MM.1S (cell line): Measurements from ENCODE around the gene BATF3.
"Not testable (repeated sequence)": the region's sequence is repeated elsewhere in the genome, so short reads cannot be mapped to it uniquely, and the experiment has no call there.

Experiments
- DNase-seq: peaks from one replicate; pipeline ENCODE4 v3.0.0-alpha.2; 2015
- H2AFZ ChIP-seq: fragments of 300-600 bp; sonication (generic); 2 replicates; pipeline ENCODE4 v1.6.0; 2016; ENCODE audit warnings: antibody characterized with exemption, low read length
- H3F3A ChIP-seq: fragments of 300-600 bp; sonication (generic); 2 replicates; pipeline ENCODE4 v1.6.1; 2016; ENCODE audit warnings: mild to moderate bottlenecking, antibody characterized with exemption, low read length, moderate library complexity, mixed read lengths; ENCODE audit not compliant: insufficient read depth
- H3K27ac ChIP-seq: fragments of 300-600 bp; sonication (generic); 2 replicates; pipeline ENCODE4 v1.5.1; 2016; ENCODE audit warnings: mild to moderate bottlenecking, low read length
- H3K27me3 ChIP-seq: fragments of 300-600 bp; sonication (generic); replicated peaks from 2 replicates; pipeline ENCODE4 v1.6.0; 2016; ENCODE audit warnings: low read length; ENCODE audit not compliant: insufficient read depth
- H3K36me3 ChIP-seq: fragments of 300-600 bp; sonication (generic); replicated peaks from 2 replicates; pipeline ENCODE4 v1.6.1; 2016; ENCODE audit warnings: mild to moderate bottlenecking, low read length, mixed read lengths; ENCODE audit not compliant: insufficient read depth
- H3K4me1 ChIP-seq: fragments of 300-600 bp; sonication (generic); 2 replicates; pipeline ENCODE4 v1.6.1; 2016; ENCODE audit warnings: low read length, mixed read lengths
- H3K4me2 ChIP-seq: fragments of 300-600 bp; sonication (generic); 2 replicates; pipeline ENCODE4 v1.6.0; 2016; ENCODE audit warnings: low read depth, low read length
- H3K4me3 ChIP-seq: fragments of 300-600 bp; sonication (generic); 2 replicates; pipeline ENCODE4 v1.5.1; 2016; ENCODE audit warnings: low read length, mixed read lengths
- H3K79me2 ChIP-seq: fragments of 300-600 bp; sonication (generic); 2 replicates; pipeline ENCODE4 v1.6.1; 2016; ENCODE audit warnings: mixed run types, low read length, mixed read lengths
- H3K9ac ChIP-seq: fragments of 300-600 bp; sonication (generic); 2 replicates; pipeline ENCODE4 v1.6.1; 2016; ENCODE audit warnings: low read length, mixed read lengths
- H3K9me2 ChIP-seq: fragments of 300-600 bp; sonication (generic); replicated peaks from 2 replicates; pipeline ENCODE4 v1.6.1; 2016; ENCODE audit warnings: mild to moderate bottlenecking, low read length, mixed read lengths; ENCODE audit not compliant: insufficient read depth
- H3K9me3 ChIP-seq: fragments of 300-600 bp; sonication (generic); replicated peaks from 2 replicates; pipeline ENCODE4 v1.6.1; 2016; ENCODE audit warnings: mild to moderate bottlenecking, low read length, mixed read lengths; ENCODE audit not compliant: insufficient read depth
- H4K20me1 ChIP-seq: fragments of 300-600 bp; sonication (generic); 2 replicates; pipeline ENCODE4 v1.6.1; 2016; ENCODE audit warnings: mild to moderate bottlenecking, low read length, moderate library complexity, mixed read lengths; ENCODE audit not compliant: insufficient read depth
- CTCF ChIP-seq: fragments of 300-600 bp; sonication (generic); IDR thresholded peaks from 2 replicates; pipeline ENCODE4 v1.5.1; 2016; ENCODE audit warnings: antibody characterized with exemption, low read length, mixed read lengths
- EZH2 ChIP-seq: fragments of 300-600 bp; sonication (generic); optimal IDR thresholded peaks from 2 replicates; pipeline ENCODE3; 2017; ENCODE audit warnings: low read depth, mild to moderate bottlenecking, antibody characterized with exemption, low read length, mixed read lengths
- EZH2phosphoT487 ChIP-seq: fragments of 300-600 bp; sonication (generic); IDR thresholded peaks from 2 replicates; pipeline ENCODE4 v1.6.1; 2018; ENCODE audit warnings: antibody characterized with exemption, low read length

Gene BATF3

GRCh38 chr1:212644866-212645545, 54.6 kb downstream of the BATF3 start:
- H3K4me2 ChIP-seq: no peak overlapping the region
- no peak for DNase-seq
- H3K27me3 ChIP-seq: no peaks in the 10 kb centered on the region
- no peak overlapping the region for H3K27ac ChIP-seq
- no peaks in the 10 kb centered on the region for H3K9me2 ChIP-seq
- H3K4me3 ChIP-seq: no peak overlapping the region
- no peaks in the 10 kb centered on the region for H3F3A ChIP-seq
- H4K20me1 ChIP-seq: no peaks in the 10 kb centered on the region
- no peaks in the 10 kb centered on the region for H3K4me1 ChIP-seq
- H3K9me3 ChIP-seq: no peaks in the 10 kb centered on the region
- H3K9ac ChIP-seq: no peak overlapping the region
- TF ChIP-seq EZH2phosphoT487 (no peak), EZH2 (no peak)
- no peak overlapping the region for H2AFZ ChIP-seq
- H3K36me3 ChIP-seq: no peaks in the 10 kb centered on the region
- H3K79me2 ChIP-seq: no peaks in the 10 kb centered on the region

- Histone ChIP-seq H3K9me2 (no peaks in the 10 kb centered on the region), H3K79me2 (no peaks in the 10 kb centered on the region), H3K9me3 (no peaks in the 10 kb centered on the region), H3K36me3 (no peaks in the 10 kb centered on the region), H4K20me1 (no peaks in the 10 kb centered on the region), H3K4me3 (no peak overlapping the region), H3K4me2 (no peak overlapping the region), H3F3A (no peaks in the 10 kb centered on the region), H3K4me1 (no peaks in the 10 kb centered on the region), H3K27ac (no peak overlapping the region), H3K9ac (no peak overlapping the region), H2AFZ (no peak overlapping the region), H3K27me3 (no peaks in the 10 kb centered on the region)
- DNase-seq: no peak
- no peak for TF ChIP-seq EZH2
- TF ChIP-seq CTCF: no peak
- TF ChIP-seq EZH2phosphoT487: no peak
Measured at GRCh38 chr1:212643877-212644276, 55.8 kb downstream of the BATF3 start.

GRCh38 chr1:212641956-212642355, 57.7 kb downstream of the BATF3 start:
- peaks cover 2% of the 10 kb centered on the region for H3F3A ChIP-seq
- H3K27ac ChIP-seq: no peak overlapping the region
- no peaks in the 10 kb centered on the region for H3K9me2 ChIP-seq
- no peaks in the 10 kb centered on the region for H3K79me2 ChIP-seq
- H3K4me1 ChIP-seq: peaks cover 5% of the 10 kb centered on the region
- H3K36me3 ChIP-seq: no peaks in the 10 kb centered on the region
- no peak overlapping the region for H3K9ac ChIP-seq
- TF ChIP-seq CTCF (no peak), EZH2phosphoT487 (no peak), EZH2 (no peak)
- no peaks in the 10 kb centered on the region for H4K20me1 ChIP-seq
- no peaks in the 10 kb centered on the region for H3K27me3 ChIP-seq
- H3K4me2 ChIP-seq: no peak overlapping the region
- DNase-seq: no peak
- no peak overlapping the region for H2AFZ ChIP-seq
- H3K4me3 ChIP-seq: no peak overlapping the region
- no peaks in the 10 kb centered on the region for H3K9me3 ChIP-seq

- H3K4me2 ChIP-seq: no peak overlapping the region
- no peak overlapping the region for H2AFZ ChIP-seq
- DNase-seq: no peak
- no peak for TF ChIP-seq EZH2
- no peak for TF ChIP-seq CTCF
- no peak for TF ChIP-seq EZH2phosphoT487
- no peaks in the 10 kb centered on the region for H3K9me2 ChIP-seq
- peaks cover 18% of the 10 kb centered on the region for H3F3A ChIP-seq
- no peaks in the 10 kb centered on the region for H3K9me3 ChIP-seq
- no peaks in the 10 kb centered on the region for H3K36me3 ChIP-seq
- no peak overlapping the region for H3K9ac ChIP-seq
- no peak overlapping the region for H3K27ac ChIP-seq
- no peak overlapping the region for H3K4me3 ChIP-seq
- H4K20me1 ChIP-seq: no peaks in the 10 kb centered on the region
- no peaks in the 10 kb centered on the region for H3K27me3 ChIP-seq
- no peaks in the 10 kb centered on the region for H3K79me2 ChIP-seq
- peaks cover 21% of the 10 kb centered on the region for H3K4me1 ChIP-seq
Measured at GRCh38 chr1:212640223-212640878, 59.3 kb downstream of the BATF3 start.

GRCh38 chr1:212639524-212639923, 60.1 kb downstream of the BATF3 start:
- not testable (repeated sequence) for DNase-seq, H3K36me3 ChIP-seq, H4K20me1 ChIP-seq, H3K27ac ChIP-seq, H2AFZ ChIP-seq, H3K4me2 ChIP-seq, H3K4me3 ChIP-seq, H3K79me2 ChIP-seq, H3K9ac ChIP-seq, H3K9me2 ChIP-seq, H3K27me3 ChIP-seq, H3K9me3 ChIP-seq
- peaks cover 29% of the 10 kb centered on the region for H3K4me1 ChIP-seq
- H3F3A ChIP-seq: peaks cover 26% of the 10 kb centered on the region
